ENCODE results near the gene LAMB4.

LAMB4 gene

DNA sequence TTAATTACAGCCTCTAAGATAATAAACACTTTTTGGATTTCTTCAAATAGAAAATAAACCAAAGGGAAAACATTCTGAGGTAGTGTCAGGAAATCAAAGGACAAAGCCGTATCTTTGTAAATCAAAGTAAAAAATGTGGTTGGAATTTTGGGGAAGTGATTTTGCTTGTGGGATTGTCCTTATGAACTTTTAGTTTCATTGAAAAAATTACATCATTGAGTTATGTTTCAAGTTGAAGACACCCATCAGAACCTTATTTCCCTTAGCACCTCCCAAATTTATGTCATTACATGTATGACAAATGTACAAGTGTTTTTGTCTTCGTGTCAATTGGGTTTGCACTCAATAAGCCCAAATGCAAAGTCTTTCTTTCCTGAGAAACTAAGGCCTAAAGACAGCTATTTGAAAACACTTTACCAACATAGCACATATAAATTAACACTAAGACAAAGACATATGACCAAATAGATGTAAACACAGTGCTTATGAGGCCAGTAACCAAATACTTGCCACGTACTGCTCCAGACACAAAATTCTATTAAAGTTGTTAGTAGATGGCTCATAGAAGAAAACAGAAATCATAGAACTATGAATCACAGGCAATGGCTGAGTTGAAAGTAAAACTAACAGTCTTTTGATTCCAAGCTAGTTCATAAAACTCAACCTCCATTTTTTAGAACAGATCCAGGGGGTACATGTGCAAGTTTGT is 26.9 kb upstream of the LAMB4 start:
- no peaks in the 10 kb centered on the region for H3K36me3 ChIP-seq
- intact Hi-C loops (cut with DNase I; ENCODE audit: low total_unique reads) = no loop called here

DNA sequence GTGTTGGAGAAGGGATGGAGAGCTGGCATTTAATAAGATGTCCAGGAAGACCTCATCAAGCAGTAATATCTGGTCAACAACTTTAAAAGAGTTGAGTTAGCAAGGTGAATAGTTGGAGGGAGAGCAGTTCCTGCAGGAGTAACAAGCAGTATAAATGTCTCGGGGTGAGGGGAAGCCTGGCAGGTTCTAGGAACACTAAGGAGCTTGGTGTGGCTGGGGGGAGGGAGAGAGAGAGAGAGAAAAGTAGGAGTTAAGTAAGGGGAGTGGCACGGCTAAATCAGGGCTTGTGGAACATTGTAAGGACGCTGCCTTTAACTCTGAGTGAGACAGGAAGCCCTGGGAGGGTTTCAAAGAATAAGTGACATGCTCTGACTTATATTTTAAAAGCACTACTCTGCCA is 22.0 kb upstream of the LAMB4 start:
- H3K27ac ChIP-seq = no peak overlapping the region
- no peaks in the 10 kb centered on the region for H3K9me3 ChIP-seq
- no peaks in the 10 kb centered on the region for H3K36me3 ChIP-seq
- no peak for DNase-seq
- H3K4me3 ChIP-seq = no peak overlapping the region
- TF ChIP-seq, protein P1, sequence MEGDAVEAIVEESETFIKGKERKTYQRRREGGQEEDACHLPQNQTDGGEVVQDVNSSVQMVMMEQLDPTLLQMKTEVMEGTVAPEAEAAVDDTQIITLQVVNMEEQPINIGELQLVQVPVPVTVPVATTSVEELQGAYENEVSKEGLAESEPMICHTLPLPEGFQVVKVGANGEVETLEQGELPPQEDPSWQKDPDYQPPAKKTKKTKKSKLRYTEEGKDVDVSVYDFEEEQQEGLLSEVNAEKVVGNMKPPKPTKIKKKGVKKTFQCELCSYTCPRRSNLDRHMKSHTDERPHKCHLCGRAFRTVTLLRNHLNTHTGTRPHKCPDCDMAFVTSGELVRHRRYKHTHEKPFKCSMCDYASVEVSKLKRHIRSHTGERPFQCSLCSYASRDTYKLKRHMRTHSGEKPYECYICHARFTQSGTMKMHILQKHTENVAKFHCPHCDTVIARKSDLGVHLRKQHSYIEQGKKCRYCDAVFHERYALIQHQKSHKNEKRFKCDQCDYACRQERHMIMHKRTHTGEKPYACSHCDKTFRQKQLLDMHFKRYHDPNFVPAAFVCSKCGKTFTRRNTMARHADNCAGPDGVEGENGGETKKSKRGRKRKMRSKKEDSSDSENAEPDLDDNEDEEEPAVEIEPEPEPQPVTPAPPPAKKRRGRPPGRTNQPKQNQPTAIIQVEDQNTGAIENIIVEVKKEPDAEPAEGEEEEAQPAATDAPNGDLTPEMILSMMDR (IDR thresholded peaks at IDR 0.05) = no peak
- no peaks in the 10 kb centered on the region for H3K4me1 ChIP-seq
- H3K27me3 ChIP-seq = no peaks in the 10 kb centered on the region
- intact Hi-C loops (cut with DNase I; ENCODE audit: low total_unique reads) = no loop called here

More for the DNA sequence above, 26.9 kb upstream of the LAMB4 start:
- H3K27ac ChIP-seq = no peak overlapping the region
- no peak overlapping the region for H3K4me3 ChIP-seq
- H3K4me1 ChIP-seq = no peaks in the 10 kb centered on the region
- DNase-seq = no peak
- TF ChIP-seq, protein P1 (IDR thresholded peaks at IDR 0.05) = no peak
- H3K9me3 ChIP-seq = no peaks in the 10 kb centered on the region
- no peaks in the 10 kb centered on the region for H3K27me3 ChIP-seq

DNA sequence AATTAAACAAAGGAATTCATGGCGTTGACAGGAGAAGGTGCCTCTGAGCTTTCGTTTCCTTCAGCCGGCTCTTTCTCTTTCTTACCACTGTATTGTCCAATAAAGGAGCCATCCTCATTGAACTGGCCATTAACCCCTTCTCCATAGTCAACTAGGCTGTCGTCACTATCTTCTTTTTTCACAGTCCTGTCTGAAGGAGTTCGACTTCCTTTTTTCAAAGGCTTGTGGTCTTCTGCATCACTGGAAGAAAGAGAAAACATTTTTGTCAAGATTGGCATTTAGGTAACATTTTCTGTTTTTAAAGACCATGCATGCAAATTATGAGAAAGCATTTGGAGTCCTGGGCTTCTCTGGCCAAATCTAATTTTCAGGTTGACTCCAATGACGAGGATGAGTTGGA is 19.7 kb upstream of the LAMB4 start:
- Histone ChIP-seq H3K36me3 (no peaks in the 10 kb centered on the region), H3K9me3 (no peaks in the 10 kb centered on the region), H3K27me3 (no peaks in the 10 kb centered on the region), H3K4me3 (no peak overlapping the region), H3K27ac (no peak overlapping the region), H3K4me1 (peaks cover 0 to 4% (median 0%) of the 10 kb centered on the region in 4 donors)
- TF ChIP-seq, protein P1 (IDR thresholded peaks at IDR 0.05) = no peak
- intact Hi-C loops (cut with DNase I; ENCODE audit: low total_unique reads) = loop anchor here (10.0 kb wide), 1 partner anchor 265 kb away; no protein-coding TSS in a partner anchor
- DNase-seq = no peak

DNA sequence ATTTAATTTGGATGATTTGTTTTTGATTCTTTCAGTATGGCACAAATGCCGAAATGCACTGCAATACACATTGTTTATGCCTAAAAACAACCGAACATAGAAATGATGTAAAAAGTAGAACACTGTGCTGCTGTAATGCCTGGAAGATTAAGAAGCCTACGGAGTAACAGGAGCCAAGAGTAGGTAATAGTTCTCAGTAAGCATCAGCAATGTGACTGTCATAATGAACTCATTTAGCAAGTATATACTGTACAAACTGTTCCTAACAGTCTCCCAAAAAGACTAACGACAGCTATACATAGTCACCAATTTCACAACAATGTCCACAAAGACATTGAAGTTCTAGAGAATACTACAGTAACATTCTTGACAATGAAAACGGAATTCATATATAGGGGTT is 19.0 kb upstream of the LAMB4 start:
- intact Hi-C loops (cut with DNase I; ENCODE audit: low total_unique reads) = loop anchor here (10.0 kb wide), 1 partner anchor 264 kb away; no protein-coding TSS in a partner anchor

DNA sequence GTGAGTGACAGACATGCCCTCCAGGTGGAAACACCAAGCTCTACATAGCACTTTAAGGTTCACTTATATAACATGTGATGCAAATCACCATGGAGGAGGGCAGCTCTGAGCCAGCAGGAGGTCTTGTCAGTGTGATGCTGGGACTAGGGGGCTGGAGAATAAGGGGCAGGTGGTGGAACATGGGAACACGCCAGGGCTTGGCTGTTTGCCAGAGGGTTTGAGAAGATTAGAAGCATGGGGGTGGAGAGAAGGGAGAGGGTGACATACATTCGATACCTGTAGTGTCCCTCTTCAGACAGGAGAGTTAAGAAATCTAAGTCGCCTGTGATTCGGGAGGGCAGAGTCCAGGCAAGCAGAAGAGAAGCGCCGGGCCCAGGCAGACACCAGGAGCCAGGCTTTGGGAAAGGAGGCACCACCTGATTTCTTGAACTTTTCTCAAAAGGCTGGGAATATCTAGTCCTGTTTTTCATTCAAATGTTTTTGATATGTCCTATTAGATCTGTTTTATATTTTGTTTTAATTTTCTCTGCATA is 16.9 kb upstream of the LAMB4 start:
- H3K27ac ChIP-seq = no peak overlapping the region
- no peaks in the 10 kb centered on the region for H3K27me3 ChIP-seq
- no peaks in the 10 kb centered on the region for H3K36me3 ChIP-seq
- intact Hi-C loops (cut with DNase I; ENCODE audit: low total_unique reads) = loop anchor here (10.0 kb wide), 1 partner anchor 262 kb away; no protein-coding TSS in a partner anchor
- no peak overlapping the region for H3K4me3 ChIP-seq
- H3K9me3 ChIP-seq = no peaks in the 10 kb centered on the region
- TF ChIP-seq, protein P1 (IDR thresholded peaks at IDR 0.05) = no peak
- no peak for DNase-seq
- H3K4me1 ChIP-seq = peaks cover 0 to 4% (median 0%) of the 10 kb centered on the region in 4 donors

More for the DNA sequence above, 19.0 kb upstream of the LAMB4 start:
- Histone ChIP-seq H3K9me3 (no peaks in the 10 kb centered on the region), H3K27ac (no peak overlapping the region), H3K36me3 (no peaks in the 10 kb centered on the region), H3K4me3 (no peak overlapping the region), H3K27me3 (no peaks in the 10 kb centered on the region), H3K4me1 (peaks cover 0 to 4% (median 0%) of the 10 kb centered on the region in 4 donors)
- TF ChIP-seq, protein P1 (IDR thresholded peaks at IDR 0.05) = no peak
- no peak for DNase-seq
